ENCODE data around the gene PCDH15.

- no peak for TF ChIP-seq CTCF (IDR thresholded peaks at IDR 0.05 in 4 of 5, conservative IDR thresholded peaks at IDR 0.05 in 1 of 5)
- TF ChIP-seq POLR2A (IDR thresholded peaks at IDR 0.05), result no peak
Observed at GRCh38 chr10:54837479-54837878, 36.4 kb upstream of the PCDH15 start.
